ENCODE results near the gene TBCK. TPM values are rescaled to one million over a fixed set of nuclear protein-coding genes. Genes with fewer than 3 reads are reported as not detected.
A peak's percentile ranks its signal among the peaks of the same experiment; 100 is the strongest.
"Not testable (repeated sequence)": the region's sequence is repeated elsewhere in the genome, so short reads cannot be mapped to it uniquely, and the experiment has no call there.

The TBCK gene
- polyA plus RNA-seq, 1 donor, result 29.0 TPM

- DNase-seq, result no peak
- peaks cover 10% of the 10 kb centered on the region for H3K9me3 ChIP-seq (ENCODE audit: control insufficient read depth, low read depth, low read length)
- peaks cover under 1% of the 10 kb centered on the region for H3K4me1 ChIP-seq (ENCODE audit: control insufficient read depth, insufficient read depth, low read length)
- no peak overlapping the region for H3K27ac ChIP-seq (ENCODE audit: low read length)
- peaks cover 22% of the 10 kb centered on the region for H3K36me3 ChIP-seq (ENCODE audit: control insufficient read depth, insufficient read depth, low read length)
- no peaks in the 10 kb centered on the region for H3K27me3 ChIP-seq (ENCODE audit: control insufficient read depth, insufficient read depth, low read length)
- no peak overlapping the region for H3K4me3 ChIP-seq (ENCODE audit: low read length)
Observed at GRCh38 chr4:106323119-106323518, 7.1 kb upstream of the TBCK start.

- H3K36me3 ChIP-seq (ENCODE audit: control insufficient read depth, insufficient read depth, low read length), result peaks cover 11% of the 10 kb centered on the region
- not testable (repeated sequence) for H3K27ac ChIP-seq (ENCODE audit: low read length); H3K27me3 ChIP-seq (ENCODE audit: control insufficient read depth, insufficient read depth, low read length); H3K9me3 ChIP-seq (ENCODE audit: control insufficient read depth, low read depth, low read length); DNase-seq; H3K4me3 ChIP-seq (ENCODE audit: low read length); H3K4me1 ChIP-seq (ENCODE audit: control insufficient read depth, insufficient read depth, low read length)
- 40% methylated on average over 1 of the region's 6 CpGs for WGBS (ENCODE audit: insufficient coverage, low lambda C conversion rate)
Observed at GRCh38 chr4:106321814-106322213, 5.8 kb upstream of the TBCK start.

- H3K36me3 ChIP-seq (ENCODE audit: control insufficient read depth, insufficient read depth, low read length); H3K27ac ChIP-seq (ENCODE audit: low read length); H3K27me3 ChIP-seq (ENCODE audit: control insufficient read depth, insufficient read depth, low read length); H3K4me1 ChIP-seq (ENCODE audit: control insufficient read depth, insufficient read depth, low read length); DNase-seq; H3K4me3 ChIP-seq (ENCODE audit: low read length); H3K9me3 ChIP-seq (ENCODE audit: control insufficient read depth, low read depth, low read length): not testable (repeated sequence)
- no CpG with 5 or more reads among the region's 34 CpGs for WGBS (ENCODE audit: insufficient coverage, low lambda C conversion rate)
Observed at GRCh38 chr4:106321168-106321567, 5.2 kb upstream of the TBCK start.

- WGBS (ENCODE audit: insufficient coverage, low lambda C conversion rate), result no CpG with 5 or more reads among the region's 1 CpG
- H3K4me3 ChIP-seq (ENCODE audit: low read length), result no peak overlapping the region
Observed at GRCh38 chr4:106320235-106320634, 4.2 kb upstream of the TBCK start.

GRCh38 chr4:106318511-106318910, 2.5 kb upstream of the TBCK start:
- Histone ChIP-seq H3K27me3 (ENCODE audit: control insufficient read depth, insufficient read depth, low read length) (no peaks in the 10 kb centered on the region), H3K4me1 (ENCODE audit: control insufficient read depth, insufficient read depth, low read length) (peaks cover 9% of the 10 kb centered on the region), H3K4me3 (ENCODE audit: low read length) (no peak overlapping the region), H3K36me3 (ENCODE audit: control insufficient read depth, insufficient read depth, low read length) (peaks cover 6% of the 10 kb centered on the region), H3K9me3 (ENCODE audit: control insufficient read depth, low read depth, low read length) (peaks cover 10% of the 10 kb centered on the region), H3K27ac (ENCODE audit: low read length) (no peak overlapping the region)
- no peak for DNase-seq

More at GRCh38 chr4:106320235-106320634, 4.2 kb upstream of the TBCK start:
- Histone ChIP-seq H3K27ac (ENCODE audit: low read length) (no peak overlapping the region), H3K9me3 (ENCODE audit: control insufficient read depth, low read depth, low read length) (peaks cover 10% of the 10 kb centered on the region), H3K27me3 (ENCODE audit: control insufficient read depth, insufficient read depth, low read length) (no peaks in the 10 kb centered on the region), H3K36me3 (ENCODE audit: control insufficient read depth, insufficient read depth, low read length) (peaks cover 6% of the 10 kb centered on the region), H3K4me1 (ENCODE audit: control insufficient read depth, insufficient read depth, low read length) (peaks cover 9% of the 10 kb centered on the region)
- DNase-seq, result no peak

- no CpG with 5 or more reads among the region's 1 CpG for WGBS (ENCODE audit: insufficient coverage, low lambda C conversion rate)
- H3K9me3 ChIP-seq (ENCODE audit: control insufficient read depth, low read depth, low read length), result peaks cover 10% of the 10 kb centered on the region
- H3K4me3 ChIP-seq (ENCODE audit: low read length), result no peak overlapping the region
Observed at GRCh38 chr4:106317815-106318214, 1.8 kb upstream of the TBCK start.

GRCh38 chr4:106316773-106317409, 882 bp upstream of the TBCK start:
- Histone ChIP-seq H3K4me1 (ENCODE audit: control insufficient read depth, insufficient read depth, low read length) (peaks cover 9% of the 10 kb centered on the region), H3K9me3 (ENCODE audit: control insufficient read depth, low read depth, low read length) (peaks cover 10% of the 10 kb centered on the region), H3K36me3 (ENCODE audit: control insufficient read depth, insufficient read depth, low read length) (peaks cover 6% of the 10 kb centered on the region), H3K27me3 (ENCODE audit: control insufficient read depth, insufficient read depth, low read length) (no peaks in the 10 kb centered on the region), H3K27ac (ENCODE audit: low read length) (peak overlapping the region; percentile 95), H3K4me3 (ENCODE audit: low read length) (peak overlapping the region; percentile 88)
- DNase-seq, result peak in 1 of 2 donors; percentile 8
- WGBS (ENCODE audit: insufficient coverage, low lambda C conversion rate), result 3% methylated on average over 5 of the region's 13 CpGs

More at GRCh38 chr4:106317815-106318214, 1.8 kb upstream of the TBCK start:
- no peak for DNase-seq
- Histone ChIP-seq H3K27ac (ENCODE audit: low read length) (no peak overlapping the region), H3K36me3 (ENCODE audit: control insufficient read depth, insufficient read depth, low read length) (peaks cover 6% of the 10 kb centered on the region), H3K27me3 (ENCODE audit: control insufficient read depth, insufficient read depth, low read length) (no peaks in the 10 kb centered on the region), H3K4me1 (ENCODE audit: control insufficient read depth, insufficient read depth, low read length) (peaks cover 9% of the 10 kb centered on the region)

- peaks cover 9% of the 10 kb centered on the region for H3K4me1 ChIP-seq (ENCODE audit: control insufficient read depth, insufficient read depth, low read length)
- H3K4me3 ChIP-seq (ENCODE audit: low read length), result peak overlapping the region; percentile 88
- no CpG with 5 or more reads among the region's 13 CpGs for WGBS (ENCODE audit: insufficient coverage, low lambda C conversion rate)
- peaks cover 1% of the 10 kb centered on the region for H3K36me3 ChIP-seq (ENCODE audit: control insufficient read depth, insufficient read depth, low read length)
- peak in 1 of 2 donors; percentile 26 for DNase-seq
- H3K9me3 ChIP-seq (ENCODE audit: control insufficient read depth, low read depth, low read length), result peaks cover 1% of the 10 kb centered on the region
- peak overlapping the region; percentile 95 for H3K27ac ChIP-seq (ENCODE audit: low read length)
- no peaks in the 10 kb centered on the region for H3K27me3 ChIP-seq (ENCODE audit: control insufficient read depth, insufficient read depth, low read length)
Observed at GRCh38 chr4:106315476-106315967, 487 bp downstream of the TBCK start.

- H3K9me3 ChIP-seq (ENCODE audit: control insufficient read depth, low read depth, low read length), result no peaks in the 10 kb centered on the region
- 13% methylated on average over 4 of the region's 6 CpGs for WGBS (ENCODE audit: insufficient coverage, low lambda C conversion rate)
- no peak for DNase-seq
- H3K4me1 ChIP-seq (ENCODE audit: control insufficient read depth, insufficient read depth, low read length), result peaks cover 9% of the 10 kb centered on the region
- peak overlapping the region; percentile 88 for H3K4me3 ChIP-seq (ENCODE audit: low read length)
- no peaks in the 10 kb centered on the region for H3K27me3 ChIP-seq (ENCODE audit: control insufficient read depth, insufficient read depth, low read length)
- H3K36me3 ChIP-seq (ENCODE audit: control insufficient read depth, insufficient read depth, low read length), result no peaks in the 10 kb centered on the region
- H3K27ac ChIP-seq (ENCODE audit: low read length), result peak overlapping the region; percentile 95
Observed at GRCh38 chr4:106314960-106315359, 1.0 kb downstream of the TBCK start.

- peaks cover 8% of the 10 kb centered on the region for H3K4me1 ChIP-seq (ENCODE audit: control insufficient read depth, insufficient read depth, low read length)
- WGBS (ENCODE audit: insufficient coverage, low lambda C conversion rate), result 100% methylated on average over 1 of the region's 3 CpGs
- H3K4me3 ChIP-seq (ENCODE audit: low read length), result no peak overlapping the region
- H3K36me3 ChIP-seq (ENCODE audit: control insufficient read depth, insufficient read depth, low read length), result peaks cover 4% of the 10 kb centered on the region
- no peak for DNase-seq
- no peaks in the 10 kb centered on the region for H3K27me3 ChIP-seq (ENCODE audit: control insufficient read depth, insufficient read depth, low read length)
- H3K9me3 ChIP-seq (ENCODE audit: control insufficient read depth, low read depth, low read length), result no peaks in the 10 kb centered on the region
- no peak overlapping the region for H3K27ac ChIP-seq (ENCODE audit: low read length)
Observed at GRCh38 chr4:106312997-106313522, 2.9 kb downstream of the TBCK start.

GRCh38 chr4:106312377-106312776, 3.6 kb downstream of the TBCK start:
- WGBS (ENCODE audit: insufficient coverage, low lambda C conversion rate), result no CpG with 5 or more reads among the region's 1 CpG
- Histone ChIP-seq H3K27me3 (ENCODE audit: control insufficient read depth, insufficient read depth, low read length) (no peaks in the 10 kb centered on the region), H3K4me1 (ENCODE audit: control insufficient read depth, insufficient read depth, low read length) (peaks cover under 1% of the 10 kb centered on the region), H3K27ac (ENCODE audit: low read length) (no peak overlapping the region), H3K4me3 (ENCODE audit: low read length) (no peak overlapping the region), H3K36me3 (ENCODE audit: control insufficient read depth, insufficient read depth, low read length) (peaks cover 4% of the 10 kb centered on the region), H3K9me3 (ENCODE audit: control insufficient read depth, low read depth, low read length) (no peaks in the 10 kb centered on the region)
- no peak for DNase-seq
